KMS-11 (cell line): ENCODE results near the gene MCTP1.

Experiments used
- H2AFZ ChIP-seq: fragments of 200-600 bp; sonication (generic); 2 replicates; pipeline ENCODE4 v1.6.1; 2016; ENCODE audit warnings: antibody characterized with exemption, mixed run types, low read depth
- H3K27ac ChIP-seq: fragments of 200-600 bp; sonication (generic); 2 replicates; pipeline ENCODE4 v1.6.1; 2016; ENCODE audit warnings: mild to moderate bottlenecking, mixed run types
- H3K27me3 ChIP-seq: fragments of 200-600 bp; sonication (generic); 2 replicates; pipeline ENCODE4 v1.6.1; 2017; ENCODE audit warnings: mild to moderate bottlenecking, low read depth, mixed run types, moderate library complexity; ENCODE audit not compliant: insufficient read depth
- H3K36me3 ChIP-seq: fragments of 200-600 bp; sonication (generic); 2 replicates; pipeline ENCODE4 v1.6.1; 2017; ENCODE audit warnings: mild to moderate bottlenecking, mixed run types; ENCODE audit not compliant: insufficient read depth
- H3K4me1 ChIP-seq: fragments of 200-600 bp; sonication (generic); 2 replicates; pipeline ENCODE4 v1.6.1; 2016; ENCODE audit warnings: mild to moderate bottlenecking, low read depth, mixed run types; ENCODE audit not compliant: poor library complexity, severe bottlenecking
- H3K4me2 ChIP-seq: fragments of 200-600 bp; sonication (generic); 2 replicates; pipeline ENCODE4 v1.7.0; 2016; ENCODE audit warnings: mild to moderate bottlenecking, mixed run types
- H3K4me3 ChIP-seq: fragments of 200-600 bp; sonication (generic); IDR thresholded peaks from 2 replicates; pipeline ENCODE4 v1.6.1; 2017; ENCODE audit warnings: low read depth, low read length, mixed read lengths; ENCODE audit not compliant: insufficient read depth
- H3K79me2 ChIP-seq: fragments of 200-600 bp; sonication (generic); 2 replicates; pipeline ENCODE4 v1.6.1; 2016; ENCODE audit warnings: low read depth, mixed run types; ENCODE audit not compliant: insufficient read depth
- H3K9ac ChIP-seq: fragments of 200-600 bp; sonication (generic); 2 replicates; pipeline ENCODE4 v1.6.1; 2016; ENCODE audit warnings: mild to moderate bottlenecking, mixed run types
- H4K20me1 ChIP-seq: fragments of 200-600 bp; sonication (generic); 2 replicates; pipeline ENCODE4 v1.6.1; 2016; ENCODE audit warnings: mild to moderate bottlenecking, mixed run types; ENCODE audit not compliant: insufficient read depth
- CTCF ChIP-seq: fragments of 200-600 bp; sonication (generic); conservative IDR thresholded peaks from 2 replicates; pipeline ENCODE4 v1.6.1; 2017; ENCODE audit warnings: low read depth, mild to moderate bottlenecking, antibody characterized with exemption, low read length, moderate library complexity, mixed read lengths

MCTP1 gene

DNA sequence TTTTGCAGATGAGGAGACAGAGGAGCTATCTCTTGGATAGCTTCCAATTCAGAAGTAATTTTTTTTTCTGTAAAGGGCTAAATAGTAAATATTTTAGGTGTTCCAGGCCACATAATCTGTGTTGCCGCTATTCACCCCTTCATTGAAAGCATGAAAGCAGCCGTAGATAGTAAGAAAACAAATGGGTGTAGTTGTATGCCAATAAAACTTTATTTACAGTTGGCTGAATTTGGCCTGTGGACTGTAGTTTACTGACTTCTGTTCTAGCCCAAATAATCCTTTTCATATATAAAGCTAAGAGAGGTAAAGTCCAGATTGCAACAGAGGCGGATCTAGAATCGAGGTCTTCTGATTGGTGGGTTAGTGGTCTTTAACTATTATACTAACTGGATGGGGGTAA lies 537.5 kb downstream of the MCTP1 start:
- Histone ChIP-seq H3K4me2 (no peak overlapping the region), H3K79me2 (no peaks in the 10 kb centered on the region), H2AFZ (no peak overlapping the region), H3K9ac (no peak overlapping the region), H3K36me3 (no peaks in the 10 kb centered on the region), H3K27ac (no peak overlapping the region), H3K27me3 (no peaks in the 10 kb centered on the region), H3K4me1 (no peaks in the 10 kb centered on the region), H4K20me1 (no peaks in the 10 kb centered on the region), H3K4me3 (no peak overlapping the region)
- TF ChIP-seq CTCF, result no peak

GRCh38 chr5:94746731-94747124 lies 538.2 kb downstream of the MCTP1 start:
- Histone ChIP-seq H3K27me3 (no peaks in the 10 kb centered on the region), H3K9ac (no peak overlapping the region), H4K20me1 (no peaks in the 10 kb centered on the region), H2AFZ (no peak overlapping the region), H3K36me3 (no peaks in the 10 kb centered on the region), H3K4me3 (no peak overlapping the region), H3K79me2 (no peaks in the 10 kb centered on the region), H3K4me1 (no peaks in the 10 kb centered on the region), H3K27ac (no peak overlapping the region), H3K4me2 (no peak overlapping the region)
- TF ChIP-seq CTCF, result no peak

- Histone ChIP-seq H3K36me3 (no peaks in the 10 kb centered on the region), H4K20me1 (no peaks in the 10 kb centered on the region), H3K4me3 (no peak overlapping the region), H3K4me2 (no peak overlapping the region), H2AFZ (no peak overlapping the region), H3K27me3 (no peaks in the 10 kb centered on the region), H3K27ac (no peak overlapping the region), H3K9ac (no peak overlapping the region), H3K4me1 (no peaks in the 10 kb centered on the region), H3K79me2 (no peaks in the 10 kb centered on the region)
- TF ChIP-seq CTCF, result no peak
Measured at GRCh38 chr5:94745786-94746730, 538.8 kb downstream of the MCTP1 start.

DNA sequence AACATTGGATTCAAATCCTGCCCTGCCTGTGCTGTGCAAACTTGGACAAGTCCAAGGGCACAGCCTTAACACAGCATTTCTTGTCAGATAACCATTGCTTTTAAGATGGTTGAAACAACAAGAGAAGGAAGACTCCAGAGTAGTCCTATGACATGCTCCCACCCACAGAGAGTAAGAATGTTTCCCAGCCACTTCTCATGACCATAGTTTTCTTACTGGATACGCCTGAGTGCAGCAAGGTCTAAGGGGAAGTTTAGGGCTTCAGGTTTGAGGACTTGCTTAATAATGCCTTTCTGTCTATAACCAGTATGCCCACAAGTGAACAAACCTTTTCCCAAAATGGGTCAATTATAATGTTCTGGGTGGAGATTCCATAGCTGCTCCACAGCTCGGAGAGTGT lies 540.0 kb downstream of the MCTP1 start:
- H3K4me1 ChIP-seq, result no peaks in the 10 kb centered on the region
- H3K4me3 ChIP-seq, result no peak overlapping the region
- TF ChIP-seq CTCF, result no peak
- no peak overlapping the region for H3K27ac ChIP-seq
- no peak overlapping the region for H3K4me2 ChIP-seq
- no peaks in the 10 kb centered on the region for H3K27me3 ChIP-seq
- no peaks in the 10 kb centered on the region for H4K20me1 ChIP-seq
- H3K36me3 ChIP-seq, result no peaks in the 10 kb centered on the region
- no peaks in the 10 kb centered on the region for H3K79me2 ChIP-seq
- no peak overlapping the region for H2AFZ ChIP-seq
- no peak overlapping the region for H3K9ac ChIP-seq
